Epithelial cell of esophagus (primary cell): ENCODE results near the gene RNF213.

Experiments
- DNase-seq: peaks from one replicate; pipeline ENCODE4 v3.0.0; 2010; ENCODE audit warnings: low read depth
- H3K4me3 ChIP-seq: 2 replicates; pipeline ENCODE4 v1.5.1; 2011; ENCODE audit warnings: mild to moderate bottlenecking, low read length, control low read depth
- TF ChIP-seq, protein P1 (sequence below): IDR thresholded peaks from 2 replicates; pipeline ENCODE4 v1.5.1; 2011; ENCODE audit warnings: low read depth, mild to moderate bottlenecking, low read length, control low read depth, inconsistent platforms; ENCODE audit not compliant: insufficient read depth; ENCODE audit errors: missing control alignments

RNF213 gene

DNA sequence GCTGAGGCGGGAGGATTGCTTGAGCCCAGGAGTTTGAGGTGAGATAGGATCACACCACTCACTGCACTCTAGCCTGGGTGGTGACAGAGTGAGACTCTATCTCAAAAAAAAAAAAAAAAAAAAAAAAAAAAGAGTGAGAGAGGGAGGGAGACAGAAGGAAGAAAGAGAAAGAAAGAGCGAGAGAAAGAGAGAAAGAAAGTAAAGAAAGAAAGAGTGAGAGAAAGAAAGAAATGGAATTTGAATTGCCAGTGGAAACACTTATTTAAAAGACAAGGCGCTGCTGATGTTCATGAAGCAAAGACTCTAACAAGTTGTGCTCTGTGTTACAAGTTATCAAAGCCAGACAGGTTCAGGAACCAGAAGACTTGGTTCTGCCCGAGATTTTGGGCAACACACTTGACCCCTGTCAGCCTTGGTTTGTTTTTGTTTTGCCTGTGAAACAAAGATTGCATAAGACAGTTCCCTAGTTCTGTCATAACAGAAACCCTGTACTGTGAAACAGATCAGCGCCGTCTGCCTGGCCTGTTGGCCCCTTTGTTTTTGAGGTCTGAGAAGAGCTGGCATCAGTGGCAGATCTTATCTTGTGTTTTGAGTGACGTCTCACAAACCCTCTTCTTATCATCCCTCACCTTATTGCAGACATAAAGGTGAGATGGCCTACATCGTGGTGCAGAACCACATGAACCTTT lies 98.9 kb downstream of the RNF213 start:
- DNase-seq = no peak
- H3K4me3 ChIP-seq = no peak overlapping the region
- TF ChIP-seq, protein P1, sequence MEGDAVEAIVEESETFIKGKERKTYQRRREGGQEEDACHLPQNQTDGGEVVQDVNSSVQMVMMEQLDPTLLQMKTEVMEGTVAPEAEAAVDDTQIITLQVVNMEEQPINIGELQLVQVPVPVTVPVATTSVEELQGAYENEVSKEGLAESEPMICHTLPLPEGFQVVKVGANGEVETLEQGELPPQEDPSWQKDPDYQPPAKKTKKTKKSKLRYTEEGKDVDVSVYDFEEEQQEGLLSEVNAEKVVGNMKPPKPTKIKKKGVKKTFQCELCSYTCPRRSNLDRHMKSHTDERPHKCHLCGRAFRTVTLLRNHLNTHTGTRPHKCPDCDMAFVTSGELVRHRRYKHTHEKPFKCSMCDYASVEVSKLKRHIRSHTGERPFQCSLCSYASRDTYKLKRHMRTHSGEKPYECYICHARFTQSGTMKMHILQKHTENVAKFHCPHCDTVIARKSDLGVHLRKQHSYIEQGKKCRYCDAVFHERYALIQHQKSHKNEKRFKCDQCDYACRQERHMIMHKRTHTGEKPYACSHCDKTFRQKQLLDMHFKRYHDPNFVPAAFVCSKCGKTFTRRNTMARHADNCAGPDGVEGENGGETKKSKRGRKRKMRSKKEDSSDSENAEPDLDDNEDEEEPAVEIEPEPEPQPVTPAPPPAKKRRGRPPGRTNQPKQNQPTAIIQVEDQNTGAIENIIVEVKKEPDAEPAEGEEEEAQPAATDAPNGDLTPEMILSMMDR = no peak

DNA sequence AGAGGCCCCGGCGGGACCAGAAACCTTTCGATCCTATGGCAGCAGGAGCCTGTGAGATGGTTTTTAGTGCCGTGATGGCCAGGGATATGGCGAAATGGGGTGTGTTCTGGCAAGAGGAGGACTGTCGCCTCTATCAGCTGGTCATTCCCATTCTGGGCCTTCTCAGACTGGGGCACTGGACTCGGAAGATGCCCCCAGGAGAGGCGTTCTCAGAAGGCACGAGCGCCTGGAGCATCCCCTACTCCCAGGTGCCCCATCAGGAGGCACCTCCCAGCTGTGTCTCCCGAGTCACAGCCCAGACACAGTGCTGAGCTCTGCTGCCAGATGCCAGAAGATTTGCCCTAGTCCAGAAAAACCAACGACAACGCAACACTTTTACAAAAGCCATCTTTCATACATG lies 99.7 kb downstream of the RNF213 start:
- no peak for DNase-seq
- TF ChIP-seq, protein P1 = no peak
- no peak overlapping the region for H3K4me3 ChIP-seq

DNA sequence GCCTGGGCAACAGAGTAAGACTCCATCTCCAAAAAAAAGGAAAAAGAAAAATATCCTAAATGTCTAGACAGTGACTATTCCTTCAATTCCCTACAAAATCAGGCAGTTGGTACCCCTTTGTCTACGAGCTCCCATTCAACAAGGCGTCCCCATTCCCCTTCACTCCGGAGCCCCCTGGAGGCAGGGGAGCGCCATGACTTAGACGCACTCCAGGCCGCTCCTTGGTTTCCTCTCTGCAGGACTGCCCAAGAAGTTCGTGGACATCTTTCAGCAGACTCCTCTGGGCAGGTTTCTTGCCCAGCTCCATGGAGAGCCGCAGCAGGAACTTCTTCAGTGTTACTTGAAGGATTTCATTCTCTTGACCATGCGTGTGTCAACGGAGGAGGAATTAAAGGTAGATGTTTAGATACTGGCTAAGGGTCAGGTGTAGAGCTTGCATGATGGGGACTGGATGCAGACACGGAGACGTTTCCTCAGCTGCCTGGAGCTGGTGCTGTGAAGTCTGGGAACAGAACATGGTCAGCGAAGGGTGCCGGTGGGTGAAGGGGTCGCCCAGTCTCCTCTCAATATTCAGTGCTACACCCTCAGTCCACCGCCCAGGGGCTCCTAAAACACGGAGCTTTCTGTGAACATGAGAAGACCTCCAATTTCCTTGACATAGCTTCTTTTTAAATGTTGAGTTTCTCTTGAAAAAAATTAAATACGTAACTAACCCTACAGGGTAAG lies 101.0 kb downstream of the RNF213 start:
- H3K4me3 ChIP-seq = no peak overlapping the region
- peak; percentile 16 for DNase-seq
- TF ChIP-seq, protein P1 = peak; percentile 19

GRCh38 chr17:80362428-80363119 lies 101.9 kb downstream of the RNF213 start:
- DNase-seq = no peak
- TF ChIP-seq, protein P1 = no peak
- no peak overlapping the region for H3K4me3 ChIP-seq

DNA sequence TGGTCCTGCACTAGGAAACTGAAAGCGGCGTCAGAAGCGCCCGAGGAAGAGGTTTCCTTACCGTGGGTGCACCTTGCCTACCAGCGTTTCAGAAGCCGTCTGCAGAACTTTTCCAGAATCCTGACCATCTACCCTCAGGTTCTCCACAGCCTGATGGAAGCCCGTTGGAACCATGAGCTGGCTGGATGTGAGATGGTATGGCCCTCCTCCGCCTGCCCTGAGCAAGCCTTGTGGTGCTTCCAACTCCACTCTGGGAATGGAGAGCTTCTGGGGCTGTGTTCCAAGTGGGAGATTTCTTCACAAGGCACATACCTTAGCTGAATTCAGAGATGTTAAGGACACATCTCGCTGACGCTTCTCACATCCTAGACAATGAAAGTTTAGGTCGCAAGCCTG lies 102.5 kb downstream of the RNF213 start:
- no peak for DNase-seq
- TF ChIP-seq, protein P1 = no peak
- no peak overlapping the region for H3K4me3 ChIP-seq

GRCh38 chr17:80363518-80364090 lies 103.0 kb downstream of the RNF213 start:
- no peak for DNase-seq
- TF ChIP-seq, protein P1 = no peak
- no peak overlapping the region for H3K4me3 ChIP-seq
